ENCODE results near the gene ITGB4. TPM values are rescaled to one million over a fixed set of nuclear protein-coding genes. Genes with fewer than 3 reads are reported as not detected.

The ITGB4 gene
- total and polyA plus RNA-seq, 2 of the 13 experiments (the other 11 are each of a cell fraction or from before 2014, with no cell fraction given): 6.9 to 14.5 TPM

DNA sequence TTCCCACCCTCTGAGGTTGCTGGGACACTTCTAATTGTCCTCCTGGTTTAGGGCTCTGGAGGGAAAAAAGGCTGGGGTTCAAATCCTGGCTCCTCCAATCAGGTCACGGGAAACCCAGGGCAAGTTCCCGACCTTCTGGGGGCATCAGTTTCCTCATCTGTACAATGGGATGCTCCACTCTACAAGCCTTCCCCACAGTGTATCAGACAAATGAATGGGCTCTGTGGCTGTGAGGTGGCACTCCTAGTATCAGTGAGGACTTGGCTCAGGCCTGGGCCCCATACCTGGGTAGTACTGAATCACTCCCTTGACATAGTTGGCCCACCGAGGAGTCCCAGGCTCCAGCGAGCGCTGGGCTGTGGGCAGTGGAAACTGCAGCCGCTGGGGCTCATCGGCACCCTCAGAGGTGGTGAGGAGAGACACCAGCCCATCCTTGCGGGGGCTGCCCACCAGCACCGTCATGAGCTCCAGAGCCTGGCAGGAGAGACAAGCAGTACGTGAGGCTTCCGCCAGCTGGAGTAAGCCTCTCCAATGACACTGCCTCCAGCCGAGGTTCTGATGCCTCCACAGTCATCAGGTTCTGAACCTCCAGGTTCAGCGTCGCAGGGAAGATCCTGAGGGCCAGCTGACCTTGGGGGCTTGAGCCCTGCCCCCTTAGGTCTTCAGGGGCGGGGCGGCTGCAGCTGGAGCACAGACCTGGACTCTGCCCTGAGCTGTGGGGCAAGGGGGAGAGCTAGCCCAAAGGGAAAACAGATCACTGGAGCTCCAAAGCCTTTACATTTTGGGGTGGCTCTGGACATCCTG is 42.6 kb downstream of the ITGB4 start (continued):
- TF ChIP-seq MYNN (CRISPR knock-in tag; IDR thresholded peaks at IDR 0.05; ENCODE audit: low read depth) (no peak), NR3C1 (CRISPR knock-in tag; IDR thresholded peaks at IDR 0.05) (0 out of 2 replicates have a peak, but pooled peaks have one; percentile 34), RAD51 (IDR thresholded peaks at IDR 0.05; ENCODE audit: borderline replicate concordance) (no peak), KDM1A (CRISPR knock-in tag; IDR thresholded peaks at IDR 0.05) (no peak), ZNF530 (CRISPR knock-in tag; IDR thresholded peaks at IDR 0.05; ENCODE audit: low read depth) (no peak), ZMYM4 (CRISPR knock-in tag; IDR thresholded peaks at IDR 0.05) (0 out of 2 replicates have a peak, but pooled peaks have one; percentile 19), ZNF549 (CRISPR knock-in tag; IDR thresholded peaks at IDR 0.05) (no peak), ZSCAN22 (CRISPR knock-in tag; IDR thresholded peaks at IDR 0.05) (peak; percentile 46; the same call in 1 of the 2 replicates), ARNTL (CRISPR knock-in tag; IDR thresholded peaks at IDR 0.05) (0 out of 2 replicates have a peak, but pooled peaks have one; percentile 35), CTCF (CRISPR knock-in tag; IDR thresholded peaks at IDR 0.05) (no peak), TOPORS (CRISPR knock-in tag; IDR thresholded peaks at IDR 0.05) (peak; percentile 34; the same call in 1 of the 2 replicates), MTF2 (CRISPR knock-in tag; IDR thresholded peaks at IDR 0.05; ENCODE audit: borderline replicate concordance) (no peak), NFE2L1 (CRISPR knock-in tag; IDR thresholded peaks at IDR 0.05; ENCODE audit: borderline replicate concordance) (no peak), SPEN (CRISPR knock-in tag; IDR thresholded peaks at IDR 0.05; ENCODE audit: low read depth) (no peak; the same call in 1 of the 2 replicates), RXRA (CRISPR knock-in tag; IDR thresholded peaks at IDR 0.05) (peak; percentile 91), ZNF577 (CRISPR knock-in tag; IDR thresholded peaks at IDR 0.05; ENCODE audit: borderline replicate concordance, low read depth) (no peak), GLI4 (CRISPR knock-in tag; IDR thresholded peaks at IDR 0.05; ENCODE audit: borderline replicate concordance) (no peak), XRCC5 (optimal IDR thresholded peaks at IDR 0.05; ENCODE audit: low read length) (no peak), DPF2 (CRISPR knock-in tag; IDR thresholded peaks at IDR 0.05; ENCODE audit: borderline replicate concordance, low read depth) (peak; percentile 66), SAP130 (CRISPR knock-in tag; IDR thresholded peaks at IDR 0.05; ENCODE audit: low read depth) (peak; percentile 89), ZNF615 (CRISPR knock-in tag; IDR thresholded peaks at IDR 0.05; ENCODE audit: borderline replicate concordance) (no peak), DBP (CRISPR knock-in tag; IDR thresholded peaks at IDR 0.05; ENCODE audit: not compliant biosample characterization) (peak; percentile 41), ZNF552 (CRISPR knock-in tag; IDR thresholded peaks at IDR 0.05; ENCODE audit: borderline replicate concordance) (no peak), RBFOX2 (IDR thresholded peaks at IDR 0.05; ENCODE audit: low read depth, low read length) (no peak), GZF1 (CRISPR knock-in tag; IDR thresholded peaks at IDR 0.05) (no peak), FOXK2 (IDR thresholded peaks at IDR 0.05) (no peak)
- TF ChIP-seq, protein P1, sequence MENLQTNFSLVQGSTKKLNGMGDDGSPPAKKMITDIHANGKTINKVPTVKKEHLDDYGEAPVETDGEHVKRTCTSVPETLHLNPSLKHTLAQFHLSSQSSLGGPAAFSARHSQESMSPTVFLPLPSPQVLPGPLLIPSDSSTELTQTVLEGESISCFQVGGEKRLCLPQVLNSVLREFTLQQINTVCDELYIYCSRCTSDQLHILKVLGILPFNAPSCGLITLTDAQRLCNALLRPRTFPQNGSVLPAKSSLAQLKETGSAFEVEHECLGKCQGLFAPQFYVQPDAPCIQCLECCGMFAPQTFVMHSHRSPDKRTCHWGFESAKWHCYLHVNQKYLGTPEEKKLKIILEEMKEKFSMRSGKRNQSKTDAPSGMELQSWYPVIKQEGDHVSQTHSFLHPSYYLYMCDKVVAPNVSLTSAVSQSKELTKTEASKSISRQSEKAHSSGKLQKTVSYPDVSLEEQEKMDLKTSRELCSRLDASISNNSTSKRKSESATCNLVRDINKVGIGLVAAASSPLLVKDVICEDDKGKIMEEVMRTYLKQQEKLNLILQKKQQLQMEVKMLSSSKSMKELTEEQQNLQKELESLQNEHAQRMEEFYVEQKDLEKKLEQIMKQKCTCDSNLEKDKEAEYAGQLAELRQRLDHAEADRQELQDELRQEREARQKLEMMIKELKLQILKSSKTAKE (CRISPR knock-in tag; IDR thresholded peaks at IDR 0.05; ENCODE audit: borderline replicate concordance): no peak
